OCI-LY7 (cell line): ENCODE results near the gene GSX2. TPM values are rescaled to one million over a fixed set of nuclear protein-coding genes. Genes with fewer than 3 reads are reported as not detected.

ENCODE experiments used
- BruUV-seq: library from RNA; stranded (reverse); fragments of 400-500 nt; replicated peaks from 2 replicates; lab custom pipeline; 2021; lab: Mats Ljungman, UMichigan
- CTCF ChIA-PET: fragments of 300-600 bp; sonication (Branson Sonifier 250); formaldehyde crosslinking; loops from one replicate; lab custom pipeline; 2022; ENCODE audit warnings: antibody characterized with exemption; ENCODE audit not compliant: unreplicated experiment; lab: Charles Lee
- POLR2A ChIA-PET: fragments of 300-600 bp; sonication (Branson Sonifier 250); formaldehyde crosslinking; loops from one replicate; lab custom pipeline; 2022; ENCODE audit warnings: antibody characterized with exemption; lab: Charles Lee
- DNase-seq: peaks from one replicate; pipeline ENCODE4 v3.0.0-alpha.2; 2015; ENCODE audit warnings: low spot score
- H2AFZ ChIP-seq: fragments of 200-600 bp; sonication (generic), shearing (Covaris generic); 2 replicates; pipeline ENCODE4 v1.6.1; 2014; ENCODE audit warnings: mild to moderate bottlenecking, antibody characterized with exemption, low read length, moderate library complexity
- H3K27ac ChIP-seq: fragments of 200-600 bp; sonication (generic); 2 replicates; pipeline ENCODE4 v1.5.1; 2014; ENCODE audit warnings: mixed run types, low read depth, mild to moderate bottlenecking, moderate library complexity, low read length, inconsistent platforms; ENCODE audit not compliant: poor library complexity, severe bottlenecking
- H3K36me3 ChIP-seq: fragments of 200-600 bp; sonication (generic); 2 replicates; pipeline ENCODE4 v1.6.1; 2014; ENCODE audit warnings: mild to moderate bottlenecking, antibody characterized with exemption, low read length, moderate library complexity, mixed read lengths; ENCODE audit not compliant: insufficient read depth
- H3K4me1 ChIP-seq: fragments of 200-600 bp; sonication (generic); 2 replicates; pipeline ENCODE4 v1.5.1; 2014; ENCODE audit warnings: mild to moderate bottlenecking, low read length; ENCODE audit not compliant: insufficient read depth, poor library complexity, severe bottlenecking
- H3K4me2 ChIP-seq: fragments of 200-600 bp; sonication (generic); 2 replicates; pipeline ENCODE4 v1.6.1; 2014; ENCODE audit warnings: mild to moderate bottlenecking, low read length
- H3K4me3 ChIP-seq: fragments of 200-600 bp; sonication (generic); 2 replicates; pipeline ENCODE4 v1.5.1; 2014; ENCODE audit warnings: mild to moderate bottlenecking, low read depth, low read length; ENCODE audit not compliant: poor library complexity, severe bottlenecking
- H3K79me2 ChIP-seq: fragments of 200-600 bp; sonication (generic); 2 replicates; pipeline ENCODE4 v1.6.1; 2016; ENCODE audit warnings: low read depth, mild to moderate bottlenecking, low read length, moderate library complexity, mixed read lengths; ENCODE audit not compliant: insufficient read depth
- H3K9me2 ChIP-seq: fragments of 200-600 bp; sonication (generic); 2 replicates; pipeline ENCODE4 v1.6.1; 2016; ENCODE audit warnings: mild to moderate bottlenecking, low read length, mixed read lengths; ENCODE audit not compliant: insufficient read depth
- H3K9me3 ChIP-seq: fragments of 200-600 bp; sonication (generic); 2 replicates; pipeline ENCODE4 v1.6.1; 2014; ENCODE audit warnings: mild to moderate bottlenecking, mixed run types, low read length, mixed read lengths
- H4K20me1 ChIP-seq: fragments of 200-600 bp; sonication (generic); 2 replicates; pipeline ENCODE4 v1.6.1; 2014; ENCODE audit warnings: mild to moderate bottlenecking, antibody characterized with exemption, low read length, moderate library complexity, mixed read lengths; ENCODE audit not compliant: insufficient read depth
- CTCF ChIP-seq: fragments of 200-600 bp; sonication (generic); conservative IDR thresholded peaks from 2 replicates; pipeline ENCODE4 v1.5.1; 2014; ENCODE audit warnings: mild to moderate bottlenecking, antibody characterized with exemption, low read length, moderate library complexity, mixed read lengths
- EZH2phosphoT487 ChIP-seq: fragments of 200-600 bp; sonication (generic); IDR thresholded peaks from 2 replicates; pipeline ENCODE4 v1.6.1; 2018; ENCODE audit warnings: low read depth, borderline replicate concordance, mild to moderate bottlenecking, mixed run types, antibody characterized with exemption, low read length, moderate library complexity, mixed read lengths
- intact Hi-C: fragments of 100-400 bp; cut with micrococcal nuclease; formaldehyde crosslinking; loops from one replicate; pipeline ENCODE4 v1.10.0; 2022; ENCODE audit not compliant: unreplicated experiment
- total RNA-seq, 2 experiments: library from RNA; depleted of rRNA in 1 of 2; stranded (reverse); fragments of >200 nt in 1 of 2; shearing (Covaris generic) in 1 of 2; gene quantifications; 2 replicates each; pipeline ENCODE4 v1.2.3, GENCODE V29; 2014 to 2022

Gene GSX2
- total RNA-seq, 2 experiments from 2014 or later, result not detected

- Histone ChIP-seq H3K9me2 (no peaks in the 10 kb centered on the region), H3K4me2 (no peak overlapping the region), H3K4me1 (peaks cover 7% of the 10 kb centered on the region), H2AFZ (0 out of 2 replicates have a peak overlapping the region, but pooled peaks have one; percentile 9), H3K4me3 (no peak overlapping the region), H3K27ac (no peak overlapping the region), H4K20me1 (no peaks in the 10 kb centered on the region), H3K36me3 (no peaks in the 10 kb centered on the region), H3K79me2 (no peaks in the 10 kb centered on the region), H3K9me3 (no peaks in the 10 kb centered on the region)
- BruUV-seq, result no TSS peak
- intact Hi-C loops, result no loop called here
- no peak for DNase-seq
- TF ChIP-seq EZH2phosphoT487 (no peak), CTCF (no peak)
- CTCF ChIA-PET, result no interaction called here
- POLR2A ChIA-PET, result no interaction called here
These were observed 39.4 kb downstream of the GSX2 start for GRCh38 chr4:54139332-54139731.

GRCh38 chr4:54140287-54140686 is 40.3 kb downstream of the GSX2 start:
- no peak for DNase-seq
- TF ChIP-seq EZH2phosphoT487 (no peak), CTCF (no peak)
- Histone ChIP-seq H3K36me3 (no peaks in the 10 kb centered on the region), H3K9me3 (no peaks in the 10 kb centered on the region), H3K4me2 (no peak overlapping the region), H3K27ac (no peak overlapping the region), H3K79me2 (no peaks in the 10 kb centered on the region), H3K4me1 (peaks cover 2% of the 10 kb centered on the region), H3K4me3 (no peak overlapping the region), H2AFZ (no peak overlapping the region), H3K9me2 (no peaks in the 10 kb centered on the region), H4K20me1 (no peaks in the 10 kb centered on the region)
- ChIA-PET CTCF (no interaction called here), POLR2A (no interaction called here)
- intact Hi-C loops, result no loop called here
- no TSS peak for BruUV-seq

- Histone ChIP-seq H2AFZ (peak overlapping the region; percentile 35), H3K4me2 (no peak overlapping the region), H3K9me2 (no peaks in the 10 kb centered on the region), H3K4me1 (no peaks in the 10 kb centered on the region), H4K20me1 (no peaks in the 10 kb centered on the region), H3K27ac (no peak overlapping the region), H3K9me3 (0 out of 2 replicates have a peak, but pooled peaks cover 3% of the 10 kb centered on the region), H3K4me3 (no peak overlapping the region), H3K36me3 (no peaks in the 10 kb centered on the region), H3K79me2 (no peaks in the 10 kb centered on the region)
- BruUV-seq, result no TSS peak
- ChIA-PET POLR2A (interaction anchor here (0.7 to 0.8 kb wide), 2 partner anchors 33 to 78 kb away, joined by 3 to 4 read pairs; no protein-coding TSS in a partner anchor), CTCF (no interaction called here)
- no peak for DNase-seq
- TF ChIP-seq EZH2phosphoT487, result no peak
- no peak for TF ChIP-seq CTCF
- intact Hi-C loops, result no loop called here
These were observed 44.2 kb downstream of the GSX2 start for GRCh38 chr4:54144199-54144598.
